Fibroblast of skin of left biceps (primary cell): ENCODE results near the gene EGFL7.
"Not testable (repeated sequence)": the region's sequence is repeated elsewhere in the genome, so short reads cannot be mapped to it uniquely, and the experiment has no call there.

Source experiments
- DNase-seq, 2 experiments: peaks; one replicate each; pipeline ENCODE4 v3.0.0-alpha.2; 2013; ENCODE audit warnings: low read depth in 2 of 2

The EGFL7 gene

DNA sequence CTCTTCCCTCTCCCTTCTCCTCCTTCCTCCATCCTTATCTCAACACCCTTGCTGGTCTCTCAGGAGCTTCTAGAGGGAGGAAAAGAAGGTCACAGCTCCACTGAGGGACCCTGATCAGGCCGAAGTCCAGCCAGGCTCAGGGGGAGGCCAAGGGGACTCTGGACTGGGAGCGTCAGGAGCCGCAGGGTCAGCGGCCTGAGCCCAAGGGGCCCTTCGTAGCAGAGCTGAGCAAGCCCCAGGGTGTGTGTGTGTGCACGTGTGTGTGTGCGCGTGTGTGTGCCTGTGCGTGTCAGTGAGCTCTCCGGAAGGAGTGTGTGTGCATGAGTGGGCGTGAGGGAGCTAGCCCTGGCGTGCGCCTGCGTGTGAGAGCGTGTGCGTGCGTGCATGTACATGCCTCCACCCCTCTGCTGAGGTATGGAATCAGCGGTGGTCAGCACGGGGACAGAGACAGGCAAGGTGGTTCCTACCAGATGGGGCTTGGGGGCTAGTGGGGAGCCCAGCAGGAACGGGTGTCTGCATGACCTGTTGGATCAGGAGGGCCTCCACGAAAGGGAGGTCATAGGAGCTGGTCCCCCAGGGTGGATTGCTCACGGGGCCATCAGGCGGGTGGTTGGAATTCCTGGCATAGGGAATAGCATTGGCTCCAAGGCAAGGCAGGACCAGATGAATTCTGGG lies 34.6 kb downstream of the EGFL7 start:
- no peak for DNase-seq

- DNase-seq: no peak
Measured at GRCh38 chr9:136697821-136698526, 35.3 kb downstream of the EGFL7 start.

- DNase-seq: no peak
Measured at GRCh38 chr9:136698635-136699246, 36.0 kb downstream of the EGFL7 start.

DNA sequence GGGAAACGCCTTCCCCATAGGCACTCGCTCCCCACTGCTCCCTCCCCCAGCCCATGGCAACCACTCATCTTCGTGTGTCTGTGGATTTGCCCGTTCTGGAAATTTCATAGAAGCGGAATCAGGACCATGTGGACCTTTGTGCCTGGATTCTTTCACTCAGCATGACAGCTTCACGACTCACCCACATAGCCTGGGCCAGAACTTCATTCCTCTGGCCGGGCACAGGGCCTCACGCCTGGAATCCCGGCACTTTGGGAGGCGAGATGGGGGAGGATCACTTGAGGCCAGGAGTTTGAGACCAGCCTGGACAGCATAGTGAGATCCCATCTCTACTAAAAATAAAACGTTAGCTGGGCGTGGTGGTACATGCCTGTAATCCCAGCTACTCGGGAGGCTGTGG lies 37.6 kb downstream of the EGFL7 start:
- DNase-seq: no peak

DNA sequence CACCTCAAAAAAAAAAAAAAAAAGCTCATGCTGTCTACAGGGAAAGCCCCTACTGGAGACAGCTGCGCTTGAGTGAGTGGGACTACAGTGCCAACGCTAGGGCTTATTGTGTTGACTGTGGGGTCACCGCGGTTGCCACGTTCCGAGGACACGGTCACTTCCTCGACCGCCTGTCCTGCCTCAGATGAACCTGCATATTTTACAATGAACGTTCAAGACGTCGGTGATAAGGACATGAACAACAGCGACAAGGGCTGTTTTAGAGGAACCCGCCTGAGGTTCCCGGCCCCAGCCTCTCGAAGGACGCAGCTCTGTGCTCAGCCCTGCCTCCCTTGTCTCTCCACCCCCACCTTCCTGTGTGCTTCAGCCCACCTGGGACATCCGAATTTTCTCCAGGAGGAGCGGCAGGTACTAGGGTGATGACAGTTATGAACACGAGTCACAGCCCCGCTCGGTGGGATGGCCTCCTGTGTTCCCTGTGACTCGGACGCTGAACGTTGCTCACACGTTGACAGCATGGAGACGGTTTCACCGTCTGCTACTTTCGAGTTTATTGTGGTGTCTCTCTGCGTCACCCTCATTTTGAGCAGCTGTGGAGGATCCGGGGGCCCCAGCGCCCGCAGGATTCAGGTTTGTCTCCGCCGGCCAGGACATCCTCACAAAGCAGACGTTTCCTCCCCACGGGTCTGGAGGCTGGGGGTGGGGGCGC lies 38.4 kb downstream of the EGFL7 start:
- no peak for DNase-seq

- DNase-seq: no peak
Measured at GRCh38 chr9:136701668-136702053, 38.9 kb downstream of the EGFL7 start.

DNA sequence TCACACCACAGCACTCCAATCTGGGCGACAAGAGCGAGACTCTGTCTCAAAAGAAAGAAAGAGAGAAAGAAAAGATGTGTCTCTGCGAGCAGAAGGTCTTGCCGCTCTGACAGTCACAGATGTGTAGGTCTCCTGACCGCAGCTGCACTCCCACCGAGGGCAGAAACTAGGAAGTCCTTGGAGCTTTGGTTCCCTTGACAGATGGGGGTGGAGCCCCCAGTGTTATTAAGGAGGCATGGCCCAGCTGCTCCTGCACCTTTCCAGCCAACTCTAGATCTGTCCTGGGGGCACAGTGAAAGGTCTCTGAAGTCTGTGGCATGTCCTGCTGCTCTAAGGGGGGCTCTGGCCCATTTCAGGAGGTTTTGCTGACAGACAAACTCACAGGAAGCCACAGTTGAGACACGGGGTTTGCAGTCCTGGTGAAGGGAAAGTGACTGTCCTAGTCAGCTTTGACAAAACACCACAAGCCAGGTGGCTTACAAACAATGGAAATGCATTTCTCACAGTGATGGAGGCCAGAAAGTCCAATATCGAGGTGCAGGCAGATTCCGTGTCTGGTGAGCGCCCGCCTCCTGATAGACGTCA lies 40.7 kb downstream of the EGFL7 start:
- no peak for DNase-seq

GRCh38 chr9:136704741-136705140 lies 42.0 kb downstream of the EGFL7 start:
- not testable (repeated sequence) for DNase-seq

DNA sequence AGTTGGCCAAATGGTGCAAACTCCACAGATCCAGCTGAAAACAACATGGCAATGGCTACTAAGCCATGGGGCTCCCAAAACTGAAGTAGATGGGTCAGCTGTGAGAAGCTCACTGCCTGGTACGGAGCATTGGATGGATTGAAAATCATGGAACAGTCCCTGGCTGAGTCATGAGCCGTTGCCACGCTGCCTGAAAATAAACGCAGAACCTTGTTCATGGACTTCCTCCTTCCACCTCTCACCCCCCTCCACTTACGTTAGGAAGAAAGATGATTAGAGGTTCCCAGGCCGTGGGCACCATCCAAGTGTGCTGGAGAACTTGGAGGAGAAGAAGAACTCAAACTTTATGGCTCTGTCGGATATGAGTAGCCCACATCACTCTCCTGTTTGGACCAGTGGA lies 42.8 kb downstream of the EGFL7 start:
- no peak for DNase-seq

DNA sequence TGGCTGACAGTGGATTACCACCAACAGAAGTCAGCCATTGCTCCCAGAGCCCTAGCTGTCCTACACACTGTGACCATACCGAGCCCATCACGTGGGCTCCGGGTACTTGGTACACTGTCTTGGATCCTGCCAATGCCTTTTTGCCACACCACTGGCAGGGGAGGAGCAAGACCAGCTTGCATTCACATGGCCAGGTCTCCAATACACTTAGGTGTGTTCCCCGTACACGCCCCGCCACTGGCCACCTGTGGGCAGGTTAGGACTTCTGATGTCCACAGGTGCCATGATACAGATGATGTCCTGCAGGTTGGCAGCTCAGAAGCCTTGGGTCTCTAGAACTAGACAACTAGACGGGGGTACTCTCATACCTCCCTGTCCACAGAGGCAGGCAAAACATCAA lies 44.3 kb downstream of the EGFL7 start:
- DNase-seq: no peak

GRCh38 chr9:136707849-136708517 lies 45.3 kb downstream of the EGFL7 start:
- no peak for DNase-seq

DNA sequence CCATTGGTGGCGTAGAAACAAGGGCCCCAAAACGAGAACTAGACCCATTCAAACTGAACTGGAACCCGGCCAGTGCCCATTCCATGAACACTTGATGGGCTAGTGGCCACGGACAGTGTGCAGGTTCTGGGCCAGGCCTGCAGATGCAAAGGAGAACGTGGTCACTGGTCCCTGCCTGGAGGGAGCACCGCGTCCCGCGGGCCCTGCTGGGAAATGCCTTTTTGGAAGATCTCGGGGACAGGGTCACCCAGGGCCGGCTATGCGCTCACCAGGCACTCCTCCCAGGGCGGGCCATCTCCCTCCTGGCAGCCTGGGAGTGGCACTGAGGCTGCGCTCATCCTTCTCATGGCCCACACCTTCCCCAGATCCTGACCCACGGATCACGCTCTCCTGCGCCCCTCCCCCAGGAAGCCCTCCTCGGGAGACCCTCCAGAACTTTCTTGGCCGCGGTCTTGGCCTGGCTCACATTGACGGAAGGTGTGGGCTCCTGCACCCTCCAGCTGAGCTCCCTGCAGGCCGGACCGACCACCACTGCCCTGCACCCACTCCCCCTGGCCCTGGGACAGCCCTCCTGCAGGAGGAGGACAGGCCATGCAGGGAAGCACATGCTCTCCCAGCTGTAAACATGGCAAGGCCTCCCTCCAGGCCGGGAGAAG lies 46.9 kb downstream of the EGFL7 start:
- no peak for DNase-seq

GRCh38 chr9:136710543-136710942 lies 47.8 kb downstream of the EGFL7 start:
- DNase-seq: no peak

DNA sequence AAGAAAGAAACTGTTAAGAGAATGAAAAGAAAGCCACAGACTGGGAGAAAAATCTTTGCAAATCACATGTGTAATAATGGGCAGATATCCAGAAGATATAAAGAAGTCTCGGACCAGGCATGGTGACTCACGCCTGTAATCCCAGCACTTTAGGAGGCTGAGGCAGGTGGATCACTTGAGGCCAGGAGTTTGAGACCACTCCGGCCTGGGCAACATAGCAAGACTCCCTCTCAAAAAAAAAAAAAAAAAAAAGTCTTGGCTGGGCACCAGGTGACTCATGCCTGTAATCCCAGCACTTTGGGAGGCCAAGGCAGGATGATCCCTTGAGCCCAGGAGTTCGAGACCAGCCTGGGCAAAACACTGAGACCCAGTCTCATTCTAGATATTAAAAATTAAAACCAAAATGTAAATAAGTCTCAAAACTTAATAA lies 48.5 kb downstream of the EGFL7 start:
- not testable (repeated sequence) for DNase-seq

DNA sequence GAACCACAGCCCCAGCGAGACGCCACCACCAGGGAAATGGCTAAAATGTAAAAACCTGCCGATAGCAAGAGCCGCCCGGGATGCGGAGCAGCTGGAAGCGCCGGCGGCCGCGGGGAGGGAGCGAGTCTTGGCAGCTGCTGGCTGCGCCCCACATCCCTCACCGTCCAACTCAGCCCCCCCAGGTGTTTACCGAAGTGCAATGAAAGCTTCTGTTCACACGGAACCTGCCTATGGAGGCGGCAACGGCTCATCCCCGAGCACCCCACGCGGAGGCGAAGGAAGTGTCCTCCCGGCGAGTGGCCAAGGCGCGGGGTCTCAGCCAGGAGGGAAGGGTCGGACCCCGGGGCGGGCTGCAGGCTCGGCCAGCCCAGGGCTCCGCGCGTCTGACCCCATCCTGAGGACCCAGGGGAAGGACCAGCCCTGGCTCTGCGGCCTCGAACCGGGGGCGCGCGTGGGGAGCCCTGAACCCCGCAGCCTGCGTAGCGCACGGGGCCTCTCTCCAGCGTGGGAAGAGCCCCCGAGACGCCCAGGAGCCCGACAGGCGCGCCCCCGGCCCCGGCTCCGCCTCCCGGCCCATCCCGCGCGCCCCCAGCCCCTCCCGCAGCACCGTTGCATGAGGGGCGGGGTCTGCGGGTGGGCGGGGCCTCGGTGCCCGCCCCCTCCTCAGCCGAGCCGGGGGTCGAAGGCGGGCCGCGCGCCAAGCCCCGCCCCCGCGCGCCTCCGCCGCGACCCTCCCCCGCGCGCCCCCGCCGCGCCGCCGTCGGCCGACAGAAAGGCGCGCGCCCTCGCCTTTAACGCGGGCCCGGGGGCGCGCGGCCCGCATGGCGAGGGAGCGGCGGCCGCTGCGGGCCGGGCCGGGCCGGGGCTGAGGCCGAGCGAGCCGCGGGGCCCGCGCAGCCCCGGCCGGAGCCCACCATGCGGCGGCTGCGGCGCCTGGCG lies 49.3 kb downstream of the EGFL7 start, which contains the start of gene DIPK1B:
Gene DIPK1B, plus strand, starts transcription at position 822 of the 939 bp plus-strand sequence. Its CDS starts 94 bp downstream, at position 916.
- no peak for DNase-seq

DNA sequence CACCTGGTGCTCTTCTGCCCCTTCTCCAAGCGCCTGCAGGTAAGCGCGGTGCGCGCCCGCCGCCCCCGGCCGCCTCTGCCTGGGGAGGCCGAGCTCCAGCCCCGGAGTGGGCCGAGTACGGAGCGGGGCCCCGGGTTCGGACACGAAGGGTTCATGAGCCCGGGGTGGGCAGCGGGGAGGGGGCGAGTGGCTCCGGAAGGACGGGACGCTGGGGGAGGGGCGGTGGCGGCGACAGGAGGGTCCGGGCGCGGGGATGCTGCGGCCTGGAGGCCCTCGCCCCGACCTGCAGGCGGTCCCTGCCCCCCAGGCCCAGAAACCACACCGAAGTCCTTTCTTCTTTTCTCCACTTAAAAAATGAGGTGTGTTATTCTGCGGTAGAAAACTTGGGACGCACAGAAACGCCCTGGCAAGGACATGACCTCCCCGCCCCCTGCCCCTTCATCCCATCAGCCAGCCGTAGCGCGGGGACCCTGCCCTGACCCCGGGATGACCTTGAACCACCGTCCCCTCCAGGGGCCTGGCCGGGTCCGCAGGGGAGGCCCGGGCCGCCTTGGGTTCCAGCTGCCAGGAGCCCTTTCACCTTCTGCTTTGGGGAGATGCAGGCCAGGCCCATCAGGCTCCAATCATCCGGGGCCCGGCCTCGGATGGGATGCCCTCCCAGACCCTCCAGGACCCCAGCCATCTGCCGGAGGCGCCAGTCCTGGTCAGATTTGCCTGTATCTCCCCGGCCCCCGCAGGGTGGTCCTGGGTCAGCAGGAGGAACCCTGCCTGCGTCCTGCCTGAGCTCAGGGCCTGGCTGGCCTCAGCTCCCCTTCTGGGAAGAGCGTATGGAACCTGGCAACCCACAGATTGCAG lies 50.2 kb downstream of the EGFL7 start:
- DNase-seq: no peak

DNA sequence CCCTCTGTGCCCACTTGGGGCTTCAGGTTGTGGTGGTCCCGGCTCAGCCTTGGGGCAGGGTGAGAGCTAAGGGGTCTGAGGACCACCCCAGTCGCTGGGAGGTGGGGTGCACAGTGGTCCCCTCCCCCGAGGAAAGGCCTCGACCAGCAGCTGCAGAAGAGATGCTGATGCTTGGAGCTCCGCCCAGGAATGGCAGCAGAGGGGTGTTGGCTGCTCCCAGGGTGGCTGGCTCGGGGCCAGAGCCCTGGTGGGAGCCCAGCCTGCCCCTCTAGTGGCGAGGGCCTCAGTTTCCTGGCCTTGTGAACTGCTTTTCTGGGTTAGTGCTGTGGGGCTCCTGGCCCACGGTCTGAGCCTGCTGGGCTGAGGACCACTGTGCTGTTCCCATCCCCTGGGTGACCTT lies 50.8 kb downstream of the EGFL7 start:
- DNase-seq: no peak

GRCh38 chr9:136714096-136714892 lies 51.6 kb downstream of the EGFL7 start:
- DNase-seq: no peak
